ENCODE data around the gene LRFN4.

The LRFN4 gene

GRCh38 chr11:66889960-66890359 is 33.1 kb downstream of the LRFN4 start:
- no peak for DNase-seq (ENCODE audit: low read depth, low spot score)
- no peak for TF ChIP-seq CTCF (IDR thresholded peaks at IDR 0.05; ENCODE audit: insufficient read depth, low read length, missing control alignments)
- CTCF ChIA-PET: no interaction called here
- no peak overlapping the region for H3K4me3 ChIP-seq (ENCODE audit: low read depth, low read length)
- POLR2A ChIA-PET: no interaction called here

- POLR2A ChIA-PET: interaction anchor here (0.9 kb wide), 1 partner anchor 67 kb away, joined by 3 read pairs; the partner anchor contains the start of gene PC
- CTCF ChIA-PET: interaction anchor here (6.5 kb wide), 1 partner anchor 9 kb away, joined by 40 read pairs; no protein-coding TSS in a partner anchor
- no peak overlapping the region for H3K4me3 ChIP-seq (ENCODE audit: low read depth, low read length)
- peak; percentile 58 for DNase-seq (ENCODE audit: low read depth, low spot score)
- no peak for TF ChIP-seq CTCF (IDR thresholded peaks at IDR 0.05; ENCODE audit: insufficient read depth, low read length, missing control alignments)
These were observed 35.2 kb downstream of the LRFN4 start for GRCh38 chr11:66891851-66892660.

- ChIA-PET POLR2A (interaction anchor here (0.9 kb wide), 1 partner anchor 66 kb away, joined by 3 read pairs; the partner anchor contains the start of gene PC), CTCF (interaction anchor here (6.5 kb wide), 1 partner anchor 10 kb away, joined by 40 read pairs; no protein-coding TSS in a partner anchor)
- no peak for DNase-seq (ENCODE audit: low read depth, low spot score)
- TF ChIP-seq CTCF (IDR thresholded peaks at IDR 0.05; ENCODE audit: insufficient read depth, low read length, missing control alignments): no peak
- H3K4me3 ChIP-seq (ENCODE audit: low read depth, low read length): no peak overlapping the region
These were observed 36.0 kb downstream of the LRFN4 start for GRCh38 chr11:66892911-66893310.

- no peak for DNase-seq (ENCODE audit: low read depth, low spot score)
- no peak overlapping the region for H3K4me3 ChIP-seq (ENCODE audit: low read depth, low read length)
- TF ChIP-seq CTCF (IDR thresholded peaks at IDR 0.05; ENCODE audit: insufficient read depth, low read length, missing control alignments): no peak
- ChIA-PET CTCF (interaction anchor here (0.7 to 6.5 kb wide), 3 partner anchors 11 to 180 kb away, joined by 3 to 40 read pairs (median 4); no protein-coding TSS in a partner anchor), POLR2A (no interaction called here)
These were observed 37.3 kb downstream of the LRFN4 start for GRCh38 chr11:66894141-66894540.

- no peak overlapping the region for H3K4me3 ChIP-seq (ENCODE audit: low read depth, low read length)
- no peak for DNase-seq (ENCODE audit: low read depth, low spot score)
- ChIA-PET POLR2A (no interaction called here), CTCF (no interaction called here)
- TF ChIP-seq CTCF (IDR thresholded peaks at IDR 0.05; ENCODE audit: insufficient read depth, low read length, missing control alignments): no peak
These were observed 45.1 kb downstream of the LRFN4 start for GRCh38 chr11:66901964-66902390.

- DNase-seq (ENCODE audit: low read depth, low spot score): no peak
- H3K4me3 ChIP-seq (ENCODE audit: low read depth, low read length): no peak overlapping the region
- no peak for TF ChIP-seq CTCF (IDR thresholded peaks at IDR 0.05; ENCODE audit: insufficient read depth, low read length, missing control alignments)
- CTCF ChIA-PET: no interaction called here
- POLR2A ChIA-PET: no interaction called here
These were observed 45.8 kb downstream of the LRFN4 start for GRCh38 chr11:66902486-66903177.

All from AG04449 (cell line).